ENCODE measurements around the gene CHKB. TPM values are rescaled to one million over a fixed set of nuclear protein-coding genes. Genes with fewer than 3 reads are reported as not detected.

Gene CHKB
- total and polyA plus RNA-seq, 2 of the 8 experiments (the other 6 are each of a cell fraction or from before 2014, with no cell fraction given) = 27.9 to 42.2 TPM

DNA sequence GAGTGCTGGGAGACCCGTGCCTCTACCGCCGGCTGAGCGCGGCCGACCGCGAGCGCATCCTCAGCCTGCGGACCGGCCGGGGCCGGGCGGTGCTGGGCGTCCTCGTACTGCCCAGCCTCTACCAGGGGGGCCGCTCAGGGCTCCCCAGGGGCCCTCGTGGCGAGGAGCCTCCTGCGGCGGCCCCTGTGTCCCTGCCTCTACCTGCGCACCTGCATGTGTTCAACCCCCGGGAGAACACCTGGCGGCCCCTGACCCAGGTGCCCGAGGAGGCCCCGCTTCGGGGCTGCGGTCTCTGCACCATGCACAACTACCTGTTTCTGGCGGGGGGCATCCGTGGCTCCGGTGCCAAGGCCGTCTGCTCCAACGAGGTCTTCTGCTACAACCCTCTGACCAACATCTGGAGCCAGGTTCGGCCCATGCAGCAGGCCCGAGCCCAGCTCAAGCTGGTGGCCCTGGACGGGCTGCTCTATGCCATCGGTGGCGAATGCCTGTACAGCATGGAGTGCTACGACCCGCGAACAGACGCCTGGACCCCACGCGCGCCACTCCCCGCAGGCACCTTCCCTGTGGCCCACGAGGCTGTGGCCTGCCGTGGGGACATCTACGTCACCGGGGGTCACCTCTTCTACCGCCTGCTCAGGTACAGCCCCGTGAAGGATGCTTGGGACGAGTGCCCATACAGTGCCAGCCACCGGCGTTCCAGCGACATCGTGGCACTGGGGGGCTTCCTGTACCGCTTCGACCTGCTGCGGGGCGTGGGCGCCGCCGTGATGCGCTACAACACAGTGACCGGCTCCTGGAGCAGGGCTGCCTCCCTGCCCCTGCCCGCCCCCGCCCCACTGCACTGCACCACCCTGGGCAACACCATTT, 33.5 kb downstream of the CHKB start (continued):
- TF ChIP-seq, protein P1, sequence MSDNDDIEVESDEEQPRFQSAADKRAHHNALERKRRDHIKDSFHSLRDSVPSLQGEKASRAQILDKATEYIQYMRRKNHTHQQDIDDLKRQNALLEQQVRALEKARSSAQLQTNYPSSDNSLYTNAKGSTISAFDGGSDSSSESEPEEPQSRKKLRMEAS (IDR thresholded peaks at IDR 0.05) = no peak
